ENCODE data around the gene EIF4G1.
A peak's percentile ranks its signal among the peaks of the same experiment; 100 is the strongest.
"Not testable (repeated sequence)": the region's sequence is repeated elsewhere in the genome, so short reads cannot be mapped to it uniquely, and the experiment has no call there.

The EIF4G1 gene

GRCh38 chr3:184314363-184314699 lies at the start of gene EIF4G1:
EIF4G1 (plus strand) TSS chr3:184314606; CDS start chr3:184315797, 1,191 bp downstream.
- peak; percentile 97 for DNase-seq

DNA sequence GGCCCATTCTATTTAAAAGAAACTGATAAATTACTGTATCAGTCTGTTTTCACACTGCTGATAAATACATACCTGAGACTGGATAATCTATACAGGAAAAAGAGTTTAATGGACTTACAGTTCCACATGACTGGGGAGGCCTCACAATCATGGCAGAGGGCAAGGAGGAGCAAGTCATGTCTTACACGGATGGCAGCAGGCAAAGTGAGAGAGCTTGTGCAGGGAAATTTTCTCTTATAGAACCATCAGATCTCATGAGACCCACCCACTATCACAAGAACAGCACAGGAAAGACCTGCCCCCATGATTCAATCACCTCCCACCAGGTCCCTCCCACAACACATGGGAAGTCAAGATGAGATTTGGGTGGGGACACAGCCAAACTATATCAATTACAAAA lies 47.2 kb upstream of the EIF4G1 start:
- not testable (repeated sequence) for DNase-seq

DNA sequence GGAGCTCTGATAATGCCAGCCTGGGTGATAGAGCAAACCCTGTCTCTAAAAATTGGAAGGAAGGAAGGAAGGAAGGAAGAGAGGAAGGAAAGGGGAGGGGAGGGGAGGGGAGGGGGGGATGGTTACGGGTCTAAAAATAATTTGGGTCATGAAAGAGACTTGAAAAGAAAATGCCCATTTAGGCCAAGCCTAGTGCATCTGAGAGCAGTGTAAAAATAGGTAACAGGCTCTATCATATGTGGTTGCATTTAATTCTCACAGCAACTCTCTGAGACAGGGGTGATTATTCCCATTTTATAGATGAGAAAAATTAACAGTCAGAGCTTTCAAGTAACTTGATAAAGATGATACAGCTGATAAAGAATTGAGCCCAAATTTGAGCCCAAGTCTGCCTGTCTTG lies 42.1 kb upstream of the EIF4G1 start:
- DNase-seq: no peak

DNA sequence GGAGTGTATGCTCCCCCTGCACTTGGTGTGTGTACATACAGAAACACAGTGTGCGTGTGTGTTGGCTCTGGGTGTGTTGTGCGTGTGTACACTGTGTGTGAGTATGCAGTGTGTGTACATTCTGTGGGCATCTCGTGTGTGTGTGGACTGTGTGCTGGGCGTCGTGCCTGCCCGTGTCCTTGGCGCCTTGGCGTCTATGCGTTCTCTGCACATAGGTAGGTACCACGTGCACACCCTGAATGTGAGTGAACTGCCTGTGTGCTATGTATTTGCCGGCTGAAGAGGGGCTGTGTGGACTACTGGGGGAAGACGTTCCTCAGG lies 39.1 kb upstream of the EIF4G1 start:
- no peak for DNase-seq

GRCh38 chr3:184275961-184276910 lies 38.2 kb upstream of the EIF4G1 start, which contains the start of gene ECE2:
ECE2 (plus strand) TSS chr3:184276022; CDS start chr3:184276154, 132 bp downstream.
- no peak for DNase-seq

DNA sequence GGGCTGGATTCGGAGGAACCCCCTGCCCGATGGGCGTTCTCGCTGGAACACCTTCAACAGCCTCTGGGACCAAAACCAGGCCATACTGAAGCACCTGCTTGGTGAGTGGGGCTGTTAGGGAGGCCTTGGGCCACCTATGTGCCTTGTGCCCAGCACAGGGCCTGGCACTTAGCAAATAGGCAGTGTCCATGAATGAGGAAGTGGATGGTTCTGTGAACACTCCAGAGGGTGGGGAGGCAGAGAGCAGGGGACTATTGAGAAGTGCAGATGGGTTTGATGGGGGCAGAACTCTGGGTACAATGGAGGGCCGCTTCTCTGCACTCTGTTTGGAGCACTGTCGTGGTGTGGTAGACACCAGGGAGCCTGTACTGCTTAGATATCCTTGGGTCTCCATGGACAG lies 37.0 kb upstream of the EIF4G1 start:
- no peak for DNase-seq

- no peak for DNase-seq
Measured at GRCh38 chr3:184282941-184283340, 31.5 kb upstream of the EIF4G1 start.

DNA sequence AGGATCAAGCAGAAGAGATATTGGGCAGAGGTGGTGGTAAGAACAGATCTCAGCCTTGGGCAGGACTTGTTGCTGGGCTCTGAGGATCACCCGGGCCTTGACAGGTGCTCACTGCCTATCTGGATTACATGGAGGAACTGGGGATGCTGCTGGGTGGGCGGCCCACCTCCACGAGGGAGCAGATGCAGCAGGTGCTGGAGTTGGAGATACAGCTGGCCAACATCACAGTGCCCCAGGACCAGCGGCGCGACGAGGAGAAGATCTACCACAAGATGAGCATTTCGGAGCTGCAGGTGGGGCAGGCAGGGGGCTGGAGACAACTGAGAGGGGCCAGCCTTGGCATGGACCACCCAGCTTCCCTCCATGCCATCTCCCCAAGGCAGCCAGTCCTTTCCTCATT lies 30.7 kb upstream of the EIF4G1 start:
- no peak for DNase-seq

DNA sequence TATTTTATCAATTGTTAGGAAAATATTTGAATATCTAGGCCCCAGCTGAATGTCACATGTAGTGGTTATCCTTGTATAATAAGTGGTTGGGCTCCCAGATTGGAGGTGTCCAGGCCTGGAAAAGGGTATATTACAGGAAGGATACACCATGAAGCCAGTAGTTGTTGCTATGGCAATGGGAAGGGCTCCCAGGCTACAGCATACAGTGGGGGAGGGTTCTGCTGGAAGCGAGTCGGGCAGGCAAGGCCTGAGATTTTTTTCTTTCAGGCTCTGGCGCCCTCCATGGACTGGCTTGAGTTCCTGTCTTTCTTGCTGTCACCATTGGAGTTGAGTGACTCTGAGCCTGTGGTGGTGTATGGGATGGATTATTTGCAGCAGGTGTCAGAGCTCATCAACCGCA lies 29.7 kb upstream of the EIF4G1 start:
- DNase-seq: peak; percentile 65

DNA sequence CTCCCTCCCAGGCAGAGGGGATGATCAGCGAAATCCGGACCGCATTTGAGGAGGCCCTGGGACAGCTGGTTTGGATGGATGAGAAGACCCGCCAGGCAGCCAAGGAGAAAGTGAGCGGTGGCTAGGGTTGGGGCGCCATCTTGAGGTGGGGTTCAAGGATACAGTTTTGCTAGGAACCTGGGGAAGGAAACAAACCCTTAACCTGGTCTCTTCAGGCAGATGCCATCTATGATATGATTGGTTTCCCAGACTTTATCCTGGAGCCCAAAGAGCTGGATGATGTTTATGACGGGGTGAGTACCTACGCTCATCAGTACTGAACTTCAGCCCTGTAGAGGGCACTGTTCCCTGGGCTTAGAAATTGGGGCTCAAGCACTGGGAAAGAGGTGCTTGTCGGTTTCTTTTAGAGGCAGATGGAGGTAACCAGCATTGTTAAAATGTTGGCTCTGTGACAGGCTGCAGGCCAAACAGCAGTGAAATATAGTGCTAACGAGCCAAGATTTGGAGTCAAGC lies 24.9 kb upstream of the EIF4G1 start:
- DNase-seq: peak; percentile 75

DNA sequence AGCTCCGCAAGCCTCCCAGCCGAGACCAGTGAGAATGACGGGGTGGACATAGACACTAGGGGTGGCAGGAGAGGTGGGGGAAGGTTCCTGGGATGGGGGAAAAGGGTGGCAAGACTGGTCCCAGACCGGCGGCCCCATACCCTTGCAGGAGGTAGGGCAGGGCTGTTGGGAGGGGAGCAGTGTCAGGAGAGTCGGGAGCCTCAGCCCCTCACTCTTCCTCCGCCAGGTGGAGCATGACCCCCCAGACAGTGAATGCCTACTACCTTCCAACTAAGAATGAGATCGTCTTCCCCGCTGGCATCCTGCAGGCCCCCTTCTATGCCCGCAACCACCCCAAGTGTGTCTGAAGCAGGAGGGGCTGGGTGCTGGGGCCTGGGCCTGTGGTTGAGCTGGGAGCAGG lies 24.1 kb upstream of the EIF4G1 start:
- no peak for DNase-seq

GRCh38 chr3:184291044-184291737 lies 23.2 kb upstream of the EIF4G1 start:
- DNase-seq: no peak

DNA sequence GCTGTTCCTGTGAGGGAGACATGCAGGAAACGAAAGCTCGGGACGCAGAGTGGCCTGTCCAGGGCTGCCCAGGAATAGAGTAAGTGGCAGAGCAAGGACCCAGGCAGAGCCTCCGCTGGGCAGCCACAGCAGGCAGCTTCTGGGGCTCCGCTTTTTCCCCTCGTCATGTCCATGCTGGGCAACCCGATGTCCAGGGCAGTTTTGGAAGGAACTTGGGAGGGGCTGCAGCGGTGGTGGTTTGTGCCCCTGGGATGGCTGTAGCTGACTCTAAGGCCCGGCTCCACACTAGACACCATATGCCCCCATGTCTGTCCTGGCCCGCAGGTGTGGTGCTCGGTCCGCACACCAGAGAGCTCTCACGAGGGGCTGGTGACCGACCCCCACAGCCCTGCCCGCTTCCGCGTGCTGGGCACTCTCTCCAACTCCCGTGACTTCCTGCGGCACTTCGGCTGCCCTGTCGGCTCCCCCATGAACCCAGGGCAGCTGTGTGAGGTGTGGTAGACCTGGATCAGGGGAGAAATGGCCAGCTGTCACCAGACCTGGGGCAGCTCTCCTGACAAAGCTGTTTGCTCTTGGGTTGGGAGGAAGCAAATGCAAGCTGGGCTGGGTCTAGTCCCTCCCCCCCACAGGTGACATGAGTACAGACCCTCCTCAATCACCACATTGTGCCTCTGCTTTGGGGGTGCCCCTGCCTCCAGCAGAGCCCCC lies 22.5 kb upstream of the EIF4G1 start:
- DNase-seq: no peak

GRCh38 chr3:184295771-184296170 lies 18.6 kb upstream of the EIF4G1 start:
- peak; percentile 20 for DNase-seq

- no peak for DNase-seq
Measured at GRCh38 chr3:184296616-184297015, 17.8 kb upstream of the EIF4G1 start.

- peak; percentile 98 for DNase-seq
Measured at GRCh38 chr3:184298759-184299487, 15.5 kb upstream of the EIF4G1 start, which contains the start of gene PSMD2. PSMD2 (plus strand) TSS chr3:184299241; CDS start chr3:184299267, 26 bp downstream.

- peak; percentile 23 for DNase-seq
Measured at GRCh38 chr3:184299488-184300377, 14.7 kb upstream of the EIF4G1 start.

- DNase-seq: no peak
Measured at GRCh38 chr3:184300378-184300720, 14.1 kb upstream of the EIF4G1 start.

DNA sequence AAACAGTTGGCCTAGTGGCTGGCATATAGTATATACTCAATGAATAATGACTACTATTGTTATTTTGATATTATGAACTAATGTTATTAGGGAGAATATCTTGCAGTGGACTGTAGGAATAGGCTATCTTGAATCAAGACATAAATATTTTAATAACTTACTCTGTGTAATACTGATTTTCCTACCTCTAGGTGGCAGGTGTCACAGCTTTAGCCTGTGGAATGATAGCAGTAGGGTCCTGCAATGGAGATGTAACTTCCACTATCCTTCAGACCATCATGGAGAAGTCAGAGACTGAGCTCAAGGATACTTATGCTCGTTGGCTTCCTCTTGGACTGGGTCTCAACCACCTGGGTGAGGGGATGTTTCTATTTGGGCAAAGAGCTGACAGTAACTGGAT lies 8.8 kb upstream of the EIF4G1 start:
- peak; percentile 24 for DNase-seq

- no peak for DNase-seq
Measured at GRCh38 chr3:184306341-184306972, 7.9 kb upstream of the EIF4G1 start.

- DNase-seq: no peak
Measured at GRCh38 chr3:184307915-184308314, 6.5 kb upstream of the EIF4G1 start.

Data from RPMI8226 (cell line).